HEK293 (cell line): Measurements from ENCODE around the gene RASSF10.

Source experiments
- CTCF ChIP-seq: fragments of 450-650 bp; formaldehyde crosslinking; IDR thresholded peaks from 2 replicates; pipeline ENCODE4 v1.5.1; 2016; ENCODE audit warnings: missing biosample characterization, missing genetic modification characterization
- HOXA7 ChIP-seq: sonication (generic); formaldehyde crosslinking; IDR thresholded peaks from 2 replicates; pipeline ENCODE4 v1.8.1; 2022; ENCODE audit warnings: missing genetic modification reagents, borderline replicate concordance
- ZEB2 ChIP-seq: fragments of 450-650 bp; formaldehyde crosslinking; IDR thresholded peaks from 2 replicates; pipeline ENCODE4 v1.5.1; 2016; ENCODE audit warnings: missing biosample characterization, missing genetic modification characterization
- ZFHX2 ChIP-seq: fragments of 450-650 bp; formaldehyde crosslinking; conservative IDR thresholded peaks from 2 replicates; pipeline ENCODE4 v1.5.1; 2016; ENCODE audit warnings: missing biosample characterization, missing genetic modification characterization
- ZNF549 ChIP-seq: fragments of 450-650 bp; IDR thresholded peaks from 2 replicates; pipeline ENCODE4 v1.5.1; 2018; ENCODE audit warnings: missing biosample characterization, missing genetic modification characterization, mild to moderate bottlenecking, inconsistent platforms, moderate library complexity
- ZNF629 ChIP-seq: fragments of 450-650 bp; formaldehyde crosslinking; IDR thresholded peaks from 2 replicates; pipeline ENCODE4 v1.5.1; 2017; ENCODE audit warnings: missing biosample characterization, missing genetic modification characterization
- ZNF660 ChIP-seq: fragments of 450-650 bp; IDR thresholded peaks from 2 replicates; pipeline ENCODE4 v1.5.1; 2018; ENCODE audit warnings: missing biosample characterization, mild to moderate bottlenecking, missing genetic modification characterization
- ZXDB ChIP-seq: fragments of 450-650 bp; formaldehyde crosslinking; IDR thresholded peaks from 2 replicates; pipeline ENCODE4 v1.5.1; 2016; ENCODE audit warnings: missing biosample characterization, missing genetic modification characterization
- TF ChIP-seq, protein P1 (sequence below): fragments of 450-650 bp; formaldehyde crosslinking; IDR thresholded peaks from 2 replicates; pipeline ENCODE4 v1.5.1; 2016; ENCODE audit warnings: missing biosample characterization, missing genetic modification characterization

DNA sequence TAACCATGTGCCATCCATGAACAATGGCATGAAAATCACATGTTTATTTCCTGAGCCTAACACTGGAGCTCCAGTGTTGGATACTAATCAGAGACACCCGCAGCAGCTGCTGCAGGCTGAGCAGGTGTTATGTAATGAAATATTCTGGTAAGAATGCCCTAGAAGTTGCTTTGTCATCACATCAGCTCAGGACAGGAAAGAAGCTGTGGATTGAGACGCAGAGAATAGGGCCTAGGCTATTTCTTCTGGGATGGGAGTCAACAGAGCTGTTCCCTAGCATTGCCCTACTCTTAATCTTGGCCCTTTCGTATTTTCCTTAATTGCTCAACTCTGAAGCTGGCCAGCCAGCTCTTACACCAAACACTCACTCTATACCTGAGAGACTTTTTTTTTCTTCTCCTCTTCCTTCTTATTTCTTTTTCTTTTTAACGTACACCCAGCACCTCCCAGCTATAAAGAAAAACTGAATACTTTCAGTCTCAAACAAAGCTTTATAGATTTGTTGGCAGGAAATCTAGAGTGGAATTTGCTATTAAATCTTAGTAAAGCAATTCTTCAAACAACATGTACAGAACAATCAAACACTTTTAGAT lies 31.9 kb downstream of the RASSF10 start:
- TF ChIP-seq HOXA7 (CRISPR knock-in tag): no peak
- no peak for TF ChIP-seq ZEB2
- no peak for TF ChIP-seq ZNF549 (tag by site-specific recombination)
- TF ChIP-seq, protein P1, sequence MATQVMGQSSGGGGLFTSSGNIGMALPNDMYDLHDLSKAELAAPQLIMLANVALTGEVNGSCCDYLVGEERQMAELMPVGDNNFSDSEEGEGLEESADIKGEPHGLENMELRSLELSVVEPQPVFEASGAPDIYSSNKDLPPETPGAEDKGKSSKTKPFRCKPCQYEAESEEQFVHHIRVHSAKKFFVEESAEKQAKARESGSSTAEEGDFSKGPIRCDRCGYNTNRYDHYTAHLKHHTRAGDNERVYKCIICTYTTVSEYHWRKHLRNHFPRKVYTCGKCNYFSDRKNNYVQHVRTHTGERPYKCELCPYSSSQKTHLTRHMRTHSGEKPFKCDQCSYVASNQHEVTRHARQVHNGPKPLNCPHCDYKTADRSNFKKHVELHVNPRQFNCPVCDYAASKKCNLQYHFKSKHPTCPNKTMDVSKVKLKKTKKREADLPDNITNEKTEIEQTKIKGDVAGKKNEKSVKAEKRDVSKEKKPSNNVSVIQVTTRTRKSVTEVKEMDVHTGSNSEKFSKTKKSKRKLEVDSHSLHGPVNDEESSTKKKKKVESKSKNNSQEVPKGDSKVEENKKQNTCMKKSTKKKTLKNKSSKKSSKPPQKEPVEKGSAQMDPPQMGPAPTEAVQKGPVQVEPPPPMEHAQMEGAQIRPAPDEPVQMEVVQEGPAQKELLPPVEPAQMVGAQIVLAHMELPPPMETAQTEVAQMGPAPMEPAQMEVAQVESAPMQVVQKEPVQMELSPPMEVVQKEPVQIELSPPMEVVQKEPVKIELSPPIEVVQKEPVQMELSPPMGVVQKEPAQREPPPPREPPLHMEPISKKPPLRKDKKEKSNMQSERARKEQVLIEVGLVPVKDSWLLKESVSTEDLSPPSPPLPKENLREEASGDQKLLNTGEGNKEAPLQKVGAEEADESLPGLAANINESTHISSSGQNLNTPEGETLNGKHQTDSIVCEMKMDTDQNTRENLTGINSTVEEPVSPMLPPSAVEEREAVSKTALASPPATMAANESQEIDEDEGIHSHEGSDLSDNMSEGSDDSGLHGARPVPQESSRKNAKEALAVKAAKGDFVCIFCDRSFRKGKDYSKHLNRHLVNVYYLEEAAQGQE (tag by site-specific recombination): no peak
- no peak for TF ChIP-seq ZFHX2 (tag by site-specific recombination)
- no peak for TF ChIP-seq ZXDB (tag by site-specific recombination)
- TF ChIP-seq ZNF629 (tag by site-specific recombination): no peak
- TF ChIP-seq CTCF (tag by site-specific recombination): no peak
- TF ChIP-seq ZNF660 (tag by site-specific recombination): no peak
